Raji (cell line): ENCODE data around the gene KIF26A.

Experiments used
- POLR2A ChIP-seq: IDR thresholded peaks from 2 replicates; pipeline ENCODE4 v1.6.1; 2011; ENCODE audit warnings: low read depth, low read length, control low read depth; ENCODE audit not compliant: insufficient read depth

The KIF26A gene

DNA sequence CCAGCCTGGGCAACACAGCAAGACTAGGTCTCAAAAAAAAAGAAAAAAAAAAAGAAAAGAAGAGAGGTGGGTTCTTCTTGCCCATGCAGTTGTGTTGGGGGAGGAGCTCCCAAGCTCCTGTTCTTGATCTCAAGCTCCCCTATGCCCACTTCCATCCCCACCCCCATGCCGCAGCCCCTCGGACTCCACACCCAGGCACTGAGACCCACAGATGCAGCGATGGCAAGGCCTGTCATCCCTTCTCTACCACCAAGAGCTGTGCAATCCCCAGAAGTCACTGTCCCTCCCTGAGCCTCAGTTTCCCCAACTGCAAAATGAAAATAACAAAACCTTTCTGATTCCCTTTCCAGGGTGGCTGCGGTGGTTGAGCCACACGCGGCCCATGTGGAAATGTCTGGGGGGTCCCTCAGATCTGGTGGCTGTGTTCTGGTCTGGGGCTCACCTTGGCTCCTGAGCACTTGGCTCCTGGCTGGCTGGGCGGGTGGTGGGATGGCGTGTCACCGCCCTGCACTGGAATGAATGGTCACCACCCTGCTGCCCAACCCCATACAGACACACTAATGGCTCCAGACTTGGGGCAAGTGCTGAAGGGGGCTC lies 22.6 kb upstream of the KIF26A start:
- TF ChIP-seq POLR2A: no peak

- no peak for TF ChIP-seq POLR2A
These were observed 22.1 kb upstream of the KIF26A start for GRCh38 chr14:104116288-104116755.

DNA sequence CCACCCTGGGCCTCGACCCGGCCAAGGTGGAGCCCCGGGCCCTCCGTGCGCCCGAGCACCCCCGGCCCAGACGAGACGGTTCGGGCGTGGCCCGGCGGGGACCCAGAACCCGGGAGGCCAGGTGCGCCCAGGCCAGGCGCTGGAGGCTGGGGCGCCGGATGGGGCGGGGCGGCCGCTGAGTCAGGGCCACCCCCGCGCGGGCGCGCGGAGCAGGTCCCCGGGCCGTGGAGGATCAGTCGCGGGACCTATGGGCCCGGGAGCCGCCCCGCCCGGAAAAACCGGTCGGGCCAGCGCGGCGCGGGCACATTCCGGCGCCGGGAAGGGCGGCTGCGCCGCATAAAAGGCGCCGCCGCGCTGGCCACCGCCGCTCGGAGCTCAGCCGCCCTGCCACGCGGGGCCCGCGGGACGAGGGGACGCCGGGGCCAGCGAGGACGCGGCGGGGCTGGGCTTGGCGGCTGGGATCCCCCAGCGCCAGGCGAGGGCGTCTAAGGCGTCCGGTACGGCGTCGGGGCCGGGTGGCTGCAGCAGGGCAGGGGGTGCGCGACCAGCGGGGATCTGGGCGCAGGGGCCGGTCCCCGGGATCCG lies 21.5 kb upstream of the KIF26A start:
- TF ChIP-seq POLR2A: no peak

DNA sequence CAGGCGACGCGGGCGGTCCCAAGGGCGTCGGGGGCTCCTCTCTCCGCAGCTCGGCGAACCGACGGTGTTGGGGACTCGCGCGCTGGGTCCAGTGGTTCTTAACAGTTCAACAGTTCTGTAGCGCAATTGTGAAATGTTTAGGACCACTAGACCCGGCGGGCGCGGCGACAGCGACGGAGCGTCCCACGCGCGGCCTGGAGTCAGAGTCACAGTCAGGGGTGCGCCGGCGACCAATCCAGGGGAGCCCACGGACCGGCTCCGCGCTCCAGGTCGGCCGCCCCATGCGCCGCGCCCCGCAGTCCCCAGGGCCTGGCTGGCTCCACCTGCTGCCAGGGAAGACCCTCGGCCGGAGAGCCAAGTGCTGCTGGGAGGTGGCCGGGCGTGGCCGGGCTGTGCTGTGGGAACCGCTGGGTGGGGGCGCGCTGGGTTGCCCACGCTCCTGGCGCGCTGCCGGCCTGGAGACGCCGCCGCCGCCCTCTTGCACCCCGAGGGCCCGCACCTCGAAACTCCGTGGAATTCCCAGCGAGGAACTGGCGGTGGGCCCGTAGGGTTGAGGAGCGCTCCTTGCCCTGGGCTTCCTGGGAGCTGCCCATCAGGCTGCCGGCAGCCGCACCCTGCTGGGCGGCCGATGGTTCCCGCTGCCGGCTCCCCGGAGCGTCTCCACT lies 20.9 kb upstream of the KIF26A start:
- no peak for TF ChIP-seq POLR2A

DNA sequence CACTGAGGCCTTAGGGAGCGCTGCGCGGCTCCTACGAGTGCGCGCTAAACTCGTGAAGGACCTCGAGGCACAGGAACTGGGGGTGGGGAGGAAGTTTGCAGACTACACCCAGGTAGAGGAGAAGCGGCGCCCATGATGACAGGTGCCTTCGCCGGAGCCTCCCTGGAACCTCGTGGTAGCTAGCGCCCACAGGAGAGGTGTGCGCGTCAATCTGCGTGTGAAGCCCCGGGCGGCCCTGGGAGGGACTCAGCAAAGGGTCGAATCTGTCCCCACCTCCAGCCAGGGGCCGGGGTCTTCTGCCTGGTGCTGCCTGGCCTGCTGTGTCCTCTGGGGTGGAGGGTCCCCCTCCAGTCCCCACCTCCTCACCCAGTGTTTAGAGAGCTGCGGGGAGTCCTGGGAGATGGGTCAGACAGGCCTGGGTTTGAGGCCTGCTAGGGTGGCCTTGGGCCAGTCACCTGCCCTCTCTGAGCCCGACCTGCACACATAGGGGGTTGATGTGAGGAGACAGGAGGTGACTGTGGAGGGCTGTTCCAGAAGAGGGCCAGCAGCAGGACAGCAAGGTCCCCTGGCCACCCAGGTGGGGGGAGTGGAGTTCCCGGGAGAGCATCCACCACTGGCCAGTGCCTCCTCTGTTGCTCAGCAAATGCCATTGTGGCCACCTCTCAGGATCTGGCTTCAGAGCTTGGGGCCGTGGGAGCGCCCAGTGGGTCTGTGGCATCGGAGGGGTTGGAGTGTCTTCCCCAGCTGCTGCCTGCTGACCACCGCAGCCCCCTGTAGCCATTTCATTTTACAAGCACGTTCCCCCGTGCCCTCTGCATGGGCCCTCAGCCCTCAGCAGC lies 20.2 kb upstream of the KIF26A start:
- no peak for TF ChIP-seq POLR2A

- TF ChIP-seq POLR2A: no peak
These were observed 19.3 kb upstream of the KIF26A start for GRCh38 chr14:104119119-104119487.

DNA sequence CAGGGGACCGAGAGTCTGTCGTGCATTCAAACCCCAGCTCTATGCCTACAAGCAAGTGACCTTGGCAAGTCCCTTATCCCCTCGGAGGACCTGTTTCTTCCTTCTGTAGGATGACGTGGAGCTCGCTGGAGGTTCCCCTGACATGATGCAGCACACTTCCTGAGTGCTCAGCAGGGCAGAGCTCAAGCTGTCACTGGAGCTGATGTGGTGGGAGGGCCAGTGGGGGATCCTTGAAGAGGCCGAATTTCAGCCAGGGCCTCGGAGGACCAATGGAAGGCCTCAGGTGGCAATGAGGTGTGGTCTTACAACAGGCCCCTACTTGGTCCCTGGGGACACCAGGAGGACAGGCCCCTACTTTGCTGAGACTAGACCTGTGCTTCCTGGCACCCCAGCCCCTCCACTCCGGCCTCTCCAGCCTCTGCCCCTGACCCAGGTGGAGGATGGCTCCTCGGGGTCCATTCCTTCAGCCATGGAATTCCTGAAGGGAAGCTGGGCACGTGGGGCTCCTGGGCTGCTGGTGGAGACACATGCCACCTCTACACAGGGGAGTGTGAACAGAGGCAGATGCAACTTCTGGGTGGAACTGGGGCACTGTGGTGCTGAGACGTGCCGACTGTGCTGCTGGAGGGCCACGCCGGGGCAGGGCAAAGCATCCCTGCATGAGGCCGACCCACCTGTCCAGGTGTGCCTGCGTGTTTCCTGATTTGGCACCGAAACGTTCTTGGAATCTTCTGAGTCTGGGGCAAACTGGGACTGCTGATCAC lies 18.7 kb upstream of the KIF26A start:
- TF ChIP-seq POLR2A: no peak

DNA sequence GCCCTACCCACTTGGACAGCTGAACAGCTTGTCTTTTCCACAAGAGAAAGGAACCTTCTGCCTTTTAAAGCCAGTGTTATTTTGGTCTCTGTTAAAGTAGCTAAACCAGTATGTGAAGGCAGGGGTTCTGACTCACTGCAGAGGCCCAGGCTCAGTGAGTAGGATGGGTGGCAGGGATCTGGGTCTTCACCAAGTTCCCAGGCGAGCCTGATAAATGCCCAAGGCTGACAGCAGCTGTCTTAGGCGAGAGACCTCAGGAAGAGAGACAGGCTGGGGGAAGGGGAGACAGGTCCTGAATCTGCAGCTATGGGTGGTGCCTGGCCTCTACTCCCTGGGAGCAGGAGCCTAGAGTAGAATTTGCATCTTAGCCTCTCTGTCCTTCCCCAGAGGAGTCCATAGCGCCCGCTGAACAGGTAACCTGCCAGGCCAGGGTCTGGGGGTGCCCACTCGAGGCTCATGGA lies 18.1 kb upstream of the KIF26A start:
- TF ChIP-seq POLR2A: no peak

- TF ChIP-seq POLR2A: no peak
These were observed 17.2 kb upstream of the KIF26A start for GRCh38 chr14:104121142-104121541.

DNA sequence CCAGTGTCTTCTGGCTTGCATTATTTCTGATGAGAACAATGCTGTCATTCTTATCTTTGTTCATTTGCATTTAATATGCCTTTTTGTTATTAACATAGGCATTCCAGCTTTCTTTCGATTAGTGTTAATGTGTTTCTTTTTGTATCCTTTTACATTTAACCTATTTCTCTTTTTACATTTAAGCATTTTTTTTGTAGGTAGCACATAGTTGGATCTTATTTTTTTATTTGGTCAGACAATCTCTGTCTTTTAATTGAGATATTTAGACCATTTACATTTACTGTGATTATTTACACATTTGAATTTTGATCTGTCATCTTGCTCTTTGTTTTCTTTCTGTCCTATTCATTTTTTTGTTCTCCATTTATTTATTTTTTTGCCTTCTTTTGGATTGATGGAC lies 14.5 kb upstream of the KIF26A start:
- TF ChIP-seq POLR2A: no peak

GRCh38 chr14:104125011-104125410 lies 13.4 kb upstream of the KIF26A start:
- TF ChIP-seq POLR2A: no peak

GRCh38 chr14:104126753-104127152 lies 11.6 kb upstream of the KIF26A start:
- TF ChIP-seq POLR2A: no peak

DNA sequence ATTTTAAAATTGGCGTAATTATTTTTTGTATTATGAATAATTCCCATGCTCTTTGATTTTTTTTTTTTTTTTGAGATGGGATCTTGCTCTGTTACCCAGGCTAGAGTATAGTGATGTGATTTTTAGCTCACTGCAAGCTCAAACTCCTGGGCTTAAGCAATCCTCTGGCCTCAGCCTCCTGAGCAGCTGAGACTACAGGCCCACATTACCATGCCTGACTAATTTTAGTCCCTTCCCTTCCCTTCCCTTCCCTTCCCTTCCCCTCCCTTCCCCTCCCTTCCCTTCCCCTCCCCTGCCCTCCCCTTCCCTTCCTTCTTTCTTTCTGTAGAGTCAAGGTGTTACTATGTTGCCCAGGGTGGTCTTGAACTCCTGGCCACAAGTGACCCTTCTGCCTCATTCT lies 9.4 kb upstream of the KIF26A start:
- no peak for TF ChIP-seq POLR2A

DNA sequence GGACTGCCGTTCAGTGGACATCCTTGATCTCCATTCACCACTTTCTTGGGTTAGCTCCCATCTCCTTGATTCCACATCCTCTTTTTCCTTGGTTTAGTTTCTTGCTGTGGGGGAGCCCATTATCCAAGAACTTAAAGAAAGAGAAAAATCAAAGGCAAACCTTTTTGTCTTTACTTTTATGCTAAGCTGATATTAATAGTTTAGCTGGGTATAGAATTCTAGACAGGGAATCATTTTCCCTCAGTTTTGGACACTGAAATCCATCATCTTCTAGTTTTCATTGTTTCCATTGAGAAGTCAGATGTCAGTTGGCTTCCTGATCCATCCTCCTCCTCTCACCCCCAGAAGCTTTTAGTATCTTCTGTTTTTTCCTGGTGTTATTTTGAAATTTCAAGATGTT lies 8.8 kb upstream of the KIF26A start:
- no peak for TF ChIP-seq POLR2A
